ENCODE results near the gene SLIT3.

DNA sequence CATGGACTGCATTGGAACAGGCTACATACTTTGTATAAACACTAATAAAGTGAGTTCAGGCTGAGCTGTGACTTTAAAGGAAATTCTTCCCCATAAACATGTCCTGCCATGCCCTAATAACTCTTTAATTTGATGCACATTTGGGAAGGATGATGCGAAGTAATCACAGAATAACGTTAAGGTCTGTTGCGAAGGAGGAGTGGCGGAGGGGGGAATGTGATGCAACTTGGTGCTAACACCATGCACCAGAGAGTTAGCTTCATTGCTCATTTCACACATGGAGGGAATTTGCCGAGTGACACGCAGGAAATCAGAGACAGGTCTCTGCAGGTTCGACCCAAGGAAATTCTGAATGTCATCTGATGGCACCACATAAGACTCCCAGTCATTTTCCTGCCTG is 32.9 kb downstream of the SLIT3 start:
- TF ChIP-seq, protein P1, sequence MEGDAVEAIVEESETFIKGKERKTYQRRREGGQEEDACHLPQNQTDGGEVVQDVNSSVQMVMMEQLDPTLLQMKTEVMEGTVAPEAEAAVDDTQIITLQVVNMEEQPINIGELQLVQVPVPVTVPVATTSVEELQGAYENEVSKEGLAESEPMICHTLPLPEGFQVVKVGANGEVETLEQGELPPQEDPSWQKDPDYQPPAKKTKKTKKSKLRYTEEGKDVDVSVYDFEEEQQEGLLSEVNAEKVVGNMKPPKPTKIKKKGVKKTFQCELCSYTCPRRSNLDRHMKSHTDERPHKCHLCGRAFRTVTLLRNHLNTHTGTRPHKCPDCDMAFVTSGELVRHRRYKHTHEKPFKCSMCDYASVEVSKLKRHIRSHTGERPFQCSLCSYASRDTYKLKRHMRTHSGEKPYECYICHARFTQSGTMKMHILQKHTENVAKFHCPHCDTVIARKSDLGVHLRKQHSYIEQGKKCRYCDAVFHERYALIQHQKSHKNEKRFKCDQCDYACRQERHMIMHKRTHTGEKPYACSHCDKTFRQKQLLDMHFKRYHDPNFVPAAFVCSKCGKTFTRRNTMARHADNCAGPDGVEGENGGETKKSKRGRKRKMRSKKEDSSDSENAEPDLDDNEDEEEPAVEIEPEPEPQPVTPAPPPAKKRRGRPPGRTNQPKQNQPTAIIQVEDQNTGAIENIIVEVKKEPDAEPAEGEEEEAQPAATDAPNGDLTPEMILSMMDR (conservative IDR thresholded peaks at IDR 0.05): no peak
- no peak for TF ChIP-seq EZH2 (IDR thresholded peaks at IDR 0.05; ENCODE audit: low read depth)

All from PC-9 (cell line).